NB4 (cell line): ENCODE measurements around the gene OR52L1.

ENCODE experiments used
- MYC ChIP-seq: IDR thresholded peaks from 2 replicates; pipeline ENCODE4 v1.6.1; 2011; ENCODE audit warnings: low read depth, low read length
- TF ChIP-seq, protein P1 (sequence below): IDR thresholded peaks from one replicate; pipeline ENCODE4 v1.5.1; 2012; ENCODE audit warnings: low read depth, low read length

- TF ChIP-seq, protein P1, sequence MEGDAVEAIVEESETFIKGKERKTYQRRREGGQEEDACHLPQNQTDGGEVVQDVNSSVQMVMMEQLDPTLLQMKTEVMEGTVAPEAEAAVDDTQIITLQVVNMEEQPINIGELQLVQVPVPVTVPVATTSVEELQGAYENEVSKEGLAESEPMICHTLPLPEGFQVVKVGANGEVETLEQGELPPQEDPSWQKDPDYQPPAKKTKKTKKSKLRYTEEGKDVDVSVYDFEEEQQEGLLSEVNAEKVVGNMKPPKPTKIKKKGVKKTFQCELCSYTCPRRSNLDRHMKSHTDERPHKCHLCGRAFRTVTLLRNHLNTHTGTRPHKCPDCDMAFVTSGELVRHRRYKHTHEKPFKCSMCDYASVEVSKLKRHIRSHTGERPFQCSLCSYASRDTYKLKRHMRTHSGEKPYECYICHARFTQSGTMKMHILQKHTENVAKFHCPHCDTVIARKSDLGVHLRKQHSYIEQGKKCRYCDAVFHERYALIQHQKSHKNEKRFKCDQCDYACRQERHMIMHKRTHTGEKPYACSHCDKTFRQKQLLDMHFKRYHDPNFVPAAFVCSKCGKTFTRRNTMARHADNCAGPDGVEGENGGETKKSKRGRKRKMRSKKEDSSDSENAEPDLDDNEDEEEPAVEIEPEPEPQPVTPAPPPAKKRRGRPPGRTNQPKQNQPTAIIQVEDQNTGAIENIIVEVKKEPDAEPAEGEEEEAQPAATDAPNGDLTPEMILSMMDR = no peak
- no peak for TF ChIP-seq MYC
Observed at GRCh38 chr11:5966958-5967357, 19.8 kb downstream of the OR52L1 start.
